ENCODE data around the gene HDAC9. TPM values are rescaled to one million over a fixed set of nuclear protein-coding genes. Genes with fewer than 3 reads are reported as not detected.

HDAC9 gene
- total RNA-seq, 4 donors from 2014 or later, result 3.0 to 14.0 (median 5.6) TPM

- ATAC-seq, result peak; percentile 31 to 58
- Histone ChIP-seq H3K27ac (peak overlapping the region; percentile 46 to 63 (median 55)), H3K4me1 (peaks cover 40 to 45% of the 10 kb centered on the region in 2 donors), H3K9me3 (no peaks in the 10 kb centered on the region), H3K36me3 (no peaks in the 10 kb centered on the region), H3K4me3 (peak overlapping the region; percentile 24 to 53 (median 29)), H3K27me3 (no peaks in the 10 kb centered on the region)
- in situ Hi-C loops (cut with MboI; ENCODE audit: low sequenced_read_pairs in 4 of 4) (no loop called here), intact Hi-C loops (cut with DNase I; ENCODE audit: low total_unique reads) (no loop called here)
- TF ChIP-seq POLR2A (IDR thresholded peaks at IDR 0.05) (no peak), CTCF (IDR thresholded peaks at IDR 0.05 in 4 of 5, conservative IDR thresholded peaks at IDR 0.05 in 1 of 5) (no peak)
- peak in 1 of 2 donors; percentile 37 for DNase-seq
These were observed 45.8 kb downstream of the HDAC9 start for GRCh38 chr7:18541181-18541870.

GRCh38 chr7:18541871-18542212 is 46.3 kb downstream of the HDAC9 start:
- peak overlapping the region in 1 of 4 donors; percentile 59 for H3K27ac ChIP-seq
- in situ Hi-C loops (cut with MboI; ENCODE audit: low sequenced_read_pairs in 4 of 4), result no loop called here

GRCh38 chr7:18546576-18546975 is 51.0 kb downstream of the HDAC9 start:
- ATAC-seq, result no peak
- intact Hi-C loops (cut with DNase I; ENCODE audit: low total_unique reads), result no loop called here

More at GRCh38 chr7:18541871-18542212, 46.3 kb downstream of the HDAC9 start:
- H3K4me3 ChIP-seq, result no peak overlapping the region
- intact Hi-C loops (cut with DNase I; ENCODE audit: low total_unique reads), result no loop called here
- no peaks in the 10 kb centered on the region for H3K9me3 ChIP-seq
- H3K27me3 ChIP-seq, result no peaks in the 10 kb centered on the region
- TF ChIP-seq POLR2A (IDR thresholded peaks at IDR 0.05) (no peak), CTCF (IDR thresholded peaks at IDR 0.05 in 4 of 5, conservative IDR thresholded peaks at IDR 0.05 in 1 of 5) (no peak)
- no peak for ATAC-seq
- peaks cover 34 to 42% of the 10 kb centered on the region in 2 donors for H3K4me1 ChIP-seq
- H3K36me3 ChIP-seq, result no peaks in the 10 kb centered on the region
- no peak for DNase-seq

GRCh38 chr7:18547509-18548187 is 52.1 kb downstream of the HDAC9 start:
- no peaks in the 10 kb centered on the region for H3K9me3 ChIP-seq
- ATAC-seq, result no peak
- intact Hi-C loops (cut with DNase I; ENCODE audit: low total_unique reads), result no loop called here
- H3K27me3 ChIP-seq, result no peaks in the 10 kb centered on the region
- H3K36me3 ChIP-seq, result no peaks in the 10 kb centered on the region
- in situ Hi-C loops (cut with MboI; ENCODE audit: low sequenced_read_pairs in 4 of 4), result no loop called here
- no peak overlapping the region for H3K27ac ChIP-seq
- H3K4me1 ChIP-seq, result peaks cover 13 to 28% of the 10 kb centered on the region in 2 donors
- H3K4me3 ChIP-seq, result no peak overlapping the region
- no peak for DNase-seq
- no peak for TF ChIP-seq POLR2A (IDR thresholded peaks at IDR 0.05)
- no peak for TF ChIP-seq CTCF (IDR thresholded peaks at IDR 0.05 in 4 of 5, conservative IDR thresholded peaks at IDR 0.05 in 1 of 5)

More at GRCh38 chr7:18546576-18546975, 51.0 kb downstream of the HDAC9 start:
- Histone ChIP-seq H3K4me3 (no peak overlapping the region), H3K27ac (no peak overlapping the region), H3K9me3 (no peaks in the 10 kb centered on the region), H3K36me3 (no peaks in the 10 kb centered on the region), H3K4me1 (peaks cover 5 to 31% of the 10 kb centered on the region in 2 donors), H3K27me3 (no peaks in the 10 kb centered on the region)
- in situ Hi-C loops (cut with MboI; ENCODE audit: low sequenced_read_pairs in 4 of 4), result no loop called here
- DNase-seq, result no peak
- TF ChIP-seq POLR2A (IDR thresholded peaks at IDR 0.05) (no peak), CTCF (IDR thresholded peaks at IDR 0.05 in 4 of 5, conservative IDR thresholded peaks at IDR 0.05 in 1 of 5) (no peak)
